GM21528 (cell line): Measurements from ENCODE around the gene DCN.

Source experiments
- ATAC-seq: cut with Tn5 transposase; IDR thresholded peaks from one replicate; pipeline ENCODE4 v1.9.1; 2021; ENCODE audit warnings: mild to moderate bottlenecking, moderate library complexity; ENCODE audit not compliant: unreplicated experiment, low FRiP score

Gene DCN

DNA sequence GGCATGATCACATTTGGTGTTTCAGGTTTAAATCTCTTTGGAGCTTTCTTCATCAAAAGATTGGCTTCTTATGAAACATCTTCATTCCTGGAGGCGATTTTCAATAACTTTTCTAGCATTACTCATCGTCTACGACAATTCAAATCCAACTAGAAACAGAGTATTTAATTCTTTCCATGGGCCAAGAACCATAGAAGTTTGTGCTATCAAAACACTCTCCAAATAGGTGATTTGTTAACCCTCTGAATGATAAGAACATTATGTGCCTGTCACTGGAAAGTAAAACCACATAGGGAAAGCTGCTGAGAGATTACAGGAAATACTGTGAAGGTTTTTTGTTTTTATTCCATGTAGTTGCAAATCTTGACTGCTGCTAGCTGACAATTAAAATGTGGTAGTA is 6.9 kb upstream of the DCN start:
- ATAC-seq, result no peak

DNA sequence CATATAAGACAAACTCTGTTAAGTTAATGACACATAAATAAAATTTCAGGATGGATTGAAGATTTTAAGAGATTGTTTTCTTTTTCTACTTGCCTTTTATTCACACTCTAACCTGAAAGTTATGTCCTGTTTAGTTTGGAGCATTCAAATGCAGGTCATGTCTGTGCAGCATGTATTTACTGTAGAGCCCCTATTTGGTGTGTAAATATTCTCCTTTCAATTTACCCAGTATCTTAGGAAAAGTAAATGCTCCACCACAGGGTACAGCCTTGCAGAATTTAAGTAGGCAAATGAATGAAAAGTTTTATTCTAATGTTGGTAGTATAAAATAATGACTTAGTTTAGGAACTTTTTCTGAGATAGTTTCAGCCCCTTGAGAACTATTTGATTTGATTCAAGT is 6.2 kb upstream of the DCN start:
- ATAC-seq, result no peak

DNA sequence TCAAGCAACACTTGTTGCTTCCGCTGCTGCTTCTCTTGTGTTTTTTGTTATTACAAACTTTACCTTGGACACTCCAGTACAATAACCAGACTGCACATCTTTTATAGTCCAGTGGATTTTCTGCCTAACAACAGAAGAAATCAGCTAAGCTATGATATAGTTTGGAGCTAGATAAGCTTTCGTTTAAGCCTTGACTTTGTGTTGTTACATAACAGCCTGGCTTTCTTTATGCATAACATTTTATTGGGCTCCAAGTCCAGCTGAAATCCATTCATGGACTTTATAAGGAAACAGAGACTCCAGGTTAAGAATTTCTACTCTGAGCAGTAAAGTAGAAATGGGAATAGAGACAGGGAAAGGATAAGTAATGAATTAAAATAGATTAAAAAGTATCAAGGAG is 3.5 kb upstream of the DCN start:
- ATAC-seq, result no peak

DNA sequence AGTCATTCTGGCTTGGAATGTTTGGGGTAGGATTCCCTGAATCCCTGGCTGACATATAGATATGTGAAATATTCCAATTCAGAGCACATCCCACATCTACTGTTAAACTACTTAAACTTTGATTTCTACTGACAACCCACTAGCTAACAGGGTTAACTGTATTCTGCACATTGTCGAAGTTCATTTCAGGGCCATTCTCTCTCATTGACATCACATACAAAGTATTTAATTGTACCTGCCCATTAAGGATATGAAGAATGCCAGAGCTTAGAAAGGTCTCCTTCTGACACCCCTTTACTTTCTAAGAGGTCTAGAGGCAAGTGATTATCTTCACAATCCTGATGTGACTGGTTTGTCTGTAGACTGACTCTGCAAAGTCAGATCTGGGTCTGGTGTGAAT is 2.8 kb upstream of the DCN start:
- ATAC-seq, result no peak

DNA sequence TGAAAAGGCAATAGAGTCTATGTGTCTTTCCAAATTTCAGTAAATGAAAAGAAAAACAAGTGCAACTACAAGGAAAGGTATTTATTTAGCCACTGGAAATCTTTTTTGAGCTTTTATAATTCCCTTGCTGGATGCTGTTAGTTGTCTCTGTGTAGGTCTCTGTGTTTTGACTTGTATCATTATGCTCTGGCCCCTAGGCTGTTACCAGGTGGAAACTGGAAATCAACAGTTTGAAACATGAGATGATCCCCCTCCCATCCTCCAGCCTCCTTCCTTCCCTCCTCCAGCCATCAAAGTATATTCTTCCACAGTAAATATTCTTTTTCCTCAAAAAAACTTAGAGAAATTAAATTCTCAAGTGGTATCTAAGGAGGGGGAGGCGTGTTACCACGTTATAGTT is 934 bp upstream of the DCN start:
- no peak for ATAC-seq

DNA sequence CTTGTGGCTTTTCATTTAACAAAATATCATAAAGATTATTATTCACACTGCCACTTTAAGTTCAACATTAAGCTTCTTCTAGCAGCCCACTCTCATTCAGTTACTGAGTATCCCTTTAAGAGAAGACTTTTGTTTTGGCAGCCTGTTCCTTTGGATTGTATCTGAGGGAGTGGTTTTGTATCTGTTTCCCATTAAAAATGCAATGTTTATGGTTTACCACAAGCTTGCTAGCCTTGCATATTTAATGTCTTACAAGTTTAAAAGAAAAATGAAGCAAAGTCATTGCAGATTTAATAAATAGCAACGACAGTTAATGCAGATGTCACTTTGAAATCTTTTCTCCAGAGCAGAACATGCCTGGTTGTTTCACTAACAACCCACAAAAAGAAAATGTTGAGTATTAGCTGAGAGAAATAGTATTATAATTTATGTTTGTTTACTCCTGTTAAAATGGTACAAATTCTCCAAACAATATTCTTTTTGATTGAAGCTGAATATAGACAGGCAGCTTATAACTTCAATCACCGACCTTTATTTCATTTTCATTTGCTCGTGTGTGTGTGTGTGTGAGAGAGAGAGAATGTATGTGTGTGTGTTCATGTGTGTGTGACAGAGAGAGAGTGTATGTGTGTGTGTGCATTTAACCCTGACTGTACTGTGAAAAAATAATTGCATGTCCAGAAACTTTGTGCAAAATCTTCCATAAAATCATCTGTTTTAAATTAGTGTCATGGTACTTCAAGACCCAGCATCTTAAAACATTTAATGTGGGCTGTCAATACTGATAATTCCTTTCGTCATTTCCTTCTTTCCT is 1.8 kb downstream of the DCN start:
- ATAC-seq, result no peak

DNA sequence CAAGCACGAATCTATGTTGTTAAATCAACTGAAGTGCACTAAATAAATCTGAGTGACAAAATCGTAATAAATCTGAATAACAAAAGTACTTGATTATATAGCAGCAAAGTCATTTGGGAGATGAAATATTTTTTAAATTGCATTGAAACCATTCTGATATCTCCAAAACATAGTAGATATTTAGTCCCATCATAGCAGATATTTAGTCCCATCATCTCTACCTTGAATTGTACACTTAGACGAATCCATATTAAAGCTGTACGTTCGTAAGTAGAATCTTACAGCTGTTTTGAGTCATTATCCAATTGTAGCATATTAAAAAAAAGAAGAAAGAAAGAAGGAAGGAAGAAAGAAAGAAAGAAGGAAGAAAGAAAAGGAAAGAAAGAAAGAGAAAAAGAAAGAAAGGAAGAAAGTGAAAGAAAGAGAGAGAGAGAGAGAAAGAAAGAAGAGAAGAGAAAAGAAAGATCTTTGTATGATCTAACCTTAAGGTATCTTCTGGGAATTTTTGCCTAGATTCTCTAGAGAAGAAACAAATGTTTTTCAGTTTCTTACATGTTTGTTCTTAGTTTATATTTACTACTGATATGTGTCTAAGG is 2.6 kb downstream of the DCN start:
- no peak for ATAC-seq

DNA sequence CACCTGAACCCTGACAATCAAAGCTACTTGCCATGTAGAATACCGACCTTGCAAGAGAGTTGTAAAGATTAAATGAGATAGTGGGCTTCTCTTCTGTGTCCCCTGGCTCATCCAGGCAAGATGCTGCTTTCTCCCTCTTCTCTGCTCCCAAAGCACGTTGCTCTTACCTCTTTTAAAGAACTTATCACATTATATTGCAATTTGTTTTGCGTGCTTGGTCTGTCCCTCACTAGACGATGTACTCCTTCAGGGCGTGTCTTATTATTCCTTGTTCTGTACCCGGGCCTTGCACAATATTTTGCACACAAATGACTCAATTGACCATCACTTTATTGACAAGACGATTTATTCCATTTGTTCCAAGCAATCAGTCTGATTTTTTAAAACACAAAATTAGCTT is 3.3 kb downstream of the DCN start:
- no peak for ATAC-seq

DNA sequence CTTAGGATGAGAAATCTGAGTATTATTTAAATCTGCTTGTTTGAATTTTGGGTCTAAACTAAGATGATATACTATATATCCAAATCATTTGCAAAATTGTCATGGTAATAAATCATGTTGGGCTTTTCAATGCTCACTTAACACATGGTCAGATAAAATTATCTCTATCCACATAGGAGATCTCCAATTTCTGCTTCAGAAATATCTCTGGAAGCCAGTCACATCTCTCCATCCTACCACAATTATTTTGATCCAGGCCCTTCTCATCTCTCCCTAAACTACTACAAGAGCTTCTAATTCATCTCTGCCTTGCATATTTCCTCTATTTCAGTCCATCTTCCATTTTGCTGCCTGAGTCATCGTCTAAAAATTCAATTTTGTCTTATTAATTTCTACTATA is 3.8 kb downstream of the DCN start:
- ATAC-seq, result no peak

DNA sequence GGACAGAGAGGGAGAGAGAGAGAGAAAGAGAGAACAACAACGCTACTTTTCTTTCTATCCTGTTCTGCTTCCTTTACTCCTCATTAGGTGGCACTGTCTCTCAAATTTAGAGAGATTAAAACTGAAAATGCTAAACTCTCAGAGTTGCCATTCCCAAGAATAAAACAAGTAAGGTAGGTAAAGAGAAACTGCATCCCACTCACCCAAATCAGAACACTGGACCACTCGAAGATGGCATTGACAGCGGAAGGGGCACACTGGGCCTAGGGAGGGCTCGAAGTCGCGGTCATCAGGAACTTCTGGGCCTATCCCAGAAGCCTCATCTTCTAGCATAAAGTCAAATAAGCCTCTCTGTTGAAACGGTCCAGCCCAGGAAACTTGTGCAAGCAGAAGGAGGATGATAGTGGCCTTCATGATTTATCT is 4.5 kb downstream of the DCN start:
- ATAC-seq, result no peak

DNA sequence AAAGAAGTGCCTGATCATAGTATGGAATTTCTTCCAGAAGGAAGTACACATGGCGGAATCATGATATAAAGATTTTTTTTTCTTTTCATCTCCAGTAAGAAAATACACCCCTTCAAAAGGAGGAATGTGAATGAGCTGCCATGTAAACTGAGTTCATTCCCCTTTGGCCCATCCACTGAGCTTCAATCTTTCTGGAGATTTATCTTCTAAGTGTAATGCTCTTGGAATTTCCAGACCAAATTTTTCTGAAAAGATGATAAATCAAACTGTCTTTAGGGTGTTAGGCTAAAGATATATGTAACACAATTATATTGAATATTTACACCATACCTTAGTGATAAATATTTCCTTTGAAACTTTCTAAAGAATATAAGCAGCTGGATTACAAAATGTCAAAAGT is 5.2 kb downstream of the DCN start:
- no peak for ATAC-seq

DNA sequence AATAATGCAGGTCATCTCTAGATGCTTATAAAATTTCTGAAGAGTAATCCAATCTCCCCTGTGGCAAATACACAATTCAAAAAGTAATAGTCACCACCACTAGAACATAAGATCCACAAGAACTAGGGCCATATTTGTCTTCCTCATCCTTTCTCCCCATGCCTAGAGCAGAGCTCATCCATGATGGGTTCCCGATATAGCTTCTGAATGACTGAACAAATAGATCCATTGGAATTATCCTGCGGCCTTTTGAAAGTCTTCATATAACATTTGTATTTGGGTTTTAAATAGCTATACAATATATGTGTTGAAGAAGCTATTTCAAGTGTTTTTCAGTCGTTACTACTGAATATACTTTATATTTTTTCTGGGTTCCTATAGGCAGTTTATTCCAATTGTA is 5.7 kb downstream of the DCN start:
- no peak for ATAC-seq

DNA sequence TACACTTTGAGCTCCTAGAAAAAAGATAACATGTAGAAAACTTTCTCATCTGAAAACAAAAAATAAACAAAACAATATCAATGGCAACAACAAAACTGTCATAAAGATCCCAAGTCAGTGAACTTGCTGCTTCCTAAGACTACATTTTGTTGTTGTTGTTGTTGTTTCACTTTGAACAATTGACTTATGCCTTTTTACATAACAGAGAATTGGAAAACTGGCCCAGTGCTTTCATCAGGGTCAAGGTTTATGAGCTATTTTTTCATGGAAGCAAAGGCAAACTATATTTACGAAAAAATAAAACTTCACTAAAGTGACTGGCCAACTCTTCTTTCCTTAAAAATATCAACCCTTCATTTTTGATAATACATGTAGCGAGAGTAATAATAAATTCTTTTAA is 6.3 kb downstream of the DCN start:
- ATAC-seq, result no peak

DNA sequence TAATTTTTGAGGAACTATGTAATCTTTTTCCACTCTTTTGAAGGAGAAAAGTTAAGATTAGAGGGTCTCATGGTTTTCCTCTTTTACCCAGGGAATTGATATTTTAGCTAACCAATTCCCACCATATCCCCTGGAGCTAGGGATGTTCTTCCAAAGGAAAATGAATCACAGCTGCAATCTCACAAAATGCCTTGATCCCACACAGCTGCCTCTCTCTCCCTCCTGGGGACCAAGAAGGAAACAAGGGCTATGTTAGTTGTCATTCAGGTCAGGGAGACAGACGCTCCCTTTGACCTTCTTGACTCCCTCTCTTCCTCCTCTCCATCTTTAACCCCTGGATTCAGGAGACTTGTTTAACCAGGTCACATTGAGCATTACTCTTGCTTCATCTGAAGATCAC is 9.5 kb downstream of the DCN start:
- no peak for ATAC-seq

DNA sequence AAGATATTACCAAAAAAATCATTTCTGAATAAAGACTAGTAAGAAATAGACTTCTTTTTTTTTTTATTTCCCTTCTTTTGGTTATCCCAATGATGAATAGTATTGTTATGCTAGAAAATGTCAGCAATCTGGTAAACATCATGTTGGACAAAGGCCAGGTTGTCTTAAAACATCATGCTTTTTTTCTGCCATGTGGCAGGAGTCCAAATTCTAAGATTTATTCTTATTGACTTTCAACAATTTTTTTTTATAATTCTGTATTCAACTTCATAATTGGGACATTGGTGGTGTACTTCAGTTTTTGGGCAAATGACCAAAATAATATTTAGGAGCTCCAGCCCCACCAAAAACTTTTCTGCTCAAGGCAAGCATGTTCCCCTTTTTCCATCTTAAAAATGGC is 10.5 kb downstream of the DCN start:
- ATAC-seq, result no peak

DNA sequence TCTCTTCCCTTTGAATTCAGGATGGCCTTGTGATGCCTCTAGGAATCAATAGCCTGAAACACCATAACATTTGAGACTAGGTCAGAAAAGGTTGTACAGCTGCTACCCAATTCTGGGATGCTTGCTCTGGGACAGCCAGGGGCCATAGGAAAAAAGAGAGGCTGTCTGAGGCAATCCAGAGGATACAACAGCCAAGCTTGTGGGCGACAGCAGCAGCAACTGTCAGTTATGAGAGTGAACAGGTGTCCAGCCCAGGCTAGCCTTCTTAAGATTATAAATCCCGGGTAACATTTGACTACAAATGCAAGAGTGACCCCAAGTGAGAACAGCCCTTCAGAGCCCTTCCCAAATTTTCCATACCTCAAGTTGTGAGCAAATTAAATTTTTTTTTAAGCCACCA is 11.1 kb downstream of the DCN start:
- ATAC-seq, result no peak

DNA sequence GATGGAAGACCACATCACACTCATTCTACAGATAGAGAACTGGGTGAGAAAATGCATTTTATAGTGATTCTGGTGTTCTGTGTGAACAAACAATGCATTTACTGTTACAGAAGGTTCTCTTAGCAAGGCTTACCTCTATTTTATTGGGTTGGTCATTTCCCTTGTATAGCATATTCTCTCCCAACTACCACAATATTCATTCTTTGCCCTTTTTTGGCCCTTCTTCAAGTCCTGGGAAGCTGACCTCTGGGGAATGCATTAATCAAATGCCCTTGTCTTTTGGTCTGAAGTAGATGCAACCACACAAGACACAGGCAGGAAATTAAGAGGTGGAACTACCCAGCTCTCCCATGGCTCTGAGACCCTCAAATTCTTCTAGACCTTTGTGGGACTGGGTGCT is 19.5 kb downstream of the DCN start:
- ATAC-seq, result no peak

DNA sequence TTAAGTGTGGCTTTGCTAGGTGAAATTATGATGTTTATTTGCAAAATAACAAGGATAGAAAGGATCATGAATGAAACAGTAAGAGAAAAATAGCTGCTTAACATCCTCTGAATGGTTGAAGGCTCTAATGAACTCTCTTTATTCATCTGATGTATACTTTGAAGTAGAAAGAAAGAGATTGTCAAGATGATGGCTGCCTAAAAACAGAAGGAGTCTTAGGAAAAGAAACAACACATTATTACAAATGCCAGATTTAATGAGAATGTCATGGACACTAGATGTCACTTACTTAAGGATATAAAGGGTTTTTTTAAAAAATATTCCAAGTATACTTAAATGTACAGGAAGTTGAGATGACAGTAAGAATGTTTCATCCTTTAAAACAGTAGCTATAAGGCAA is 21.6 kb downstream of the DCN start:
- no peak for ATAC-seq

DNA sequence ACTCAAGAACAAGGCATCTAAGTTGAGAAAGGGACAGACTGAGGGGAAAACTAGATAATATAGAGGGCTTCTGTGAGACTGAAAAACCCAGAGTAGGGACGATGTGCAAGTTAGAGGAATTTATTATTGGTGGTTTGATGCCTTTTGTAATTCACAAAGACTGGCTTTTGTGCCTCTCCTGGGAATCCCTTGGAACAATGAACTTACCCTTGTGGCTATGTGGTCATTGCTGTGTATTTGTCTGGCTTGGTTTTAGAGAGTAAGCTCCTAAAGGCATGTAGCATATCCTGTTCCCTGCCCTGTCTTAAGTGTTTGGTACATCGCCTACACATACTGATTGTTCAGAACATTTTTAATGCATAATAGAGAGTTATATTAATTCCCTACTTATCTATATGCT is 26.6 kb downstream of the DCN start:
- ATAC-seq, result no peak

DNA sequence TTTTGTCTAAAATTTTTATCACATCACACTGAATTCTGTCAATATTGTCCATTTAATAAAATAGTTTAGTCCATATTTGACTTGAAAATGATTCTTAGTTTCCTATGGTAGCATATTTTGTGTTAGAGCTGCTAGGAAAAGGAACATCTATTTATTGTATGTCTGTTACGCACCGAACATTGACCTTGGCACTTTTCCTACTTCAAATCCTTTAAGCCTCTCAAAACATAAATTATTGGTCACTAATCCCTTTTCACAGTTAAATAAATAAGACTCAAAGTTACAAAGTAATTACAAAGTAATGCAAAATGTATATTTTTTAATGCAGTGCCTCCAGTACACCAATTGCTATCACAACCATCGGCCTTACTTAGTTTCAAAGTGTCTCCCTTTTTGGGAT is 28.5 kb downstream of the DCN start:
- no peak for ATAC-seq

DNA sequence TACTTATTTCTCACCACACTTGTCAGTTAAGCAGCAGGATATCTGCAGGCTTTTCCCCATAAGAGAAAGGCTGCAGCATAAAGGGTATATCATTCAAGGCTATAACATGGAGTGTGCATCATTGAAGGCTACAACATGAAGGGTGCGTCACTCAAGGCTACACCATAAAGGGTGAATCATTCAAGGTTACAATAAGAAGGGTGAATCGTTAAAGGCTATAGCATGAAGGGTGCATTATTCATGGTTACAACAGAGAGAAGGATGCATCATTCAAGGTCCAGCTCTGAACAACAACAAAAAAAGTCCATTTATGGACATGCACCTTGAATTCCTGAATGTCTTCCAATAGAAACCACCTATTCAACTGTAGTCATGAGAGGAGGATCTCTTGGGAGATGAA is 38.6 kb downstream of the DCN start:
- no peak for ATAC-seq

DNA sequence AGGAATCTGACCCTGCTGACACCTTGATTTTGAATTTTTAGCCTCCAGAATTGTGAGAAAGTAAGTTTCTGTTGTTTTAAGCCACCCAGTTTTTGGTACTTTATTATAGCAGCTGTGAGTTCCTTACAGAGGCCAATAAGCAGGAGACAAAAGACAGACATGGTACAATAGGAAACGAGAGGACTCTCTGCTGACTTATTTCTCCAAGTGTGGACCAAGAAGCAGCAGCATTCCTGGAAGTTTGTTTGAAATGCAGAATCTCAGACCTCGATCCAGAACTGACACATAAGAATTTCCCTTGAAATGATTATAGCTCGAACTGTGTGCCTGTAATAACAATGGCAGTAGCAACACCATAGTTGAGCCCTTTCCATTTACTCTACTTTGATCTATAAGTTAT is 39.4 kb downstream of the DCN start:
- no peak for ATAC-seq

DNA sequence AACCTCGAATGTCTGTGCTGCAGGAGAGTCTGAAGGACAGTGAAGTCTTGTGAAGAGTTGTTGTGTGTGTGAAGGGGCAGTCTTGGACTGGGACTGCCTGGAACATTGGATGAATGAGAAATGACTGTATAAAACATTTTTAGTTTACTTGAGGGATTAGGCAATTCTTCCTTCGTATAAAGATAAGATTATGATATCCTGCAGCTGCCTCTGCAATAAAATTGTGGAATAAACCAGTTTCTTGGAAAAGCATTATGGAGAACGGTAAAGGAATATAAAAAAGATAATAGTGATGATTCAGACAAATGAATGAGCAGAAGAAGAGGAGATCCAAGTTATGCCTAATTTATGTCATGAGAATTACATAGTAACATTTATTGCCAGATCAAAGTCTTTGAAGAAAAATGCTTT is 40.4 kb downstream of the DCN start:
- ATAC-seq, result no peak
